Endodermal cell (in vitro differentiated cells): ENCODE measurements around the gene MAPK7. TPM values are rescaled to one million over a fixed set of nuclear protein-coding genes. Genes with fewer than 3 reads are reported as not detected.

Experiments used
- DNase-seq: peaks from one replicate; pipeline ENCODE4 v3.0.0-alpha.2; 2017
- H3K27ac ChIP-seq: 2 replicates; pipeline ENCODE4 v1.5.1; 2013; ENCODE audit warnings: mild to moderate bottlenecking, low read depth, low read length, moderate library complexity
- H3K27me3 ChIP-seq: 2 replicates; pipeline ENCODE4 v1.6.1; 2013; ENCODE audit warnings: mild to moderate bottlenecking, low read length, moderate library complexity; ENCODE audit not compliant: insufficient read depth, control insufficient read depth, poor library complexity, severe bottlenecking
- H3K36me3 ChIP-seq: 2 replicates; pipeline ENCODE4 v1.7.0; 2013; ENCODE audit warnings: mild to moderate bottlenecking, low read length, moderate library complexity; ENCODE audit not compliant: control insufficient read depth, insufficient read depth
- H3K4me1 ChIP-seq: one replicate; pipeline ENCODE4 v1.7.0; 2013; ENCODE audit warnings: low read length; ENCODE audit not compliant: control insufficient read depth, insufficient read depth
- H3K4me3 ChIP-seq: 2 replicates; pipeline ENCODE4 v1.5.1; 2013; ENCODE audit warnings: mild to moderate bottlenecking, low read length, moderate library complexity
- H3K9ac ChIP-seq: 2 replicates; pipeline ENCODE4 v1.6.1; 2013; ENCODE audit warnings: mild to moderate bottlenecking, low read length, moderate library complexity; ENCODE audit not compliant: poor library complexity, severe bottlenecking; ENCODE audit errors: extremely low read depth
- H3K9me3 ChIP-seq: 2 replicates; pipeline ENCODE4 v1.6.1; 2013; ENCODE audit warnings: mild to moderate bottlenecking, low read length, moderate library complexity; ENCODE audit not compliant: control insufficient read depth
- H3K27ac Mint-ChIP-seq: 2 replicates; pipeline ENCODE4 v1.8.0; 2020; ENCODE audit warnings: mixed read lengths
- H3K27me3 Mint-ChIP-seq: 2 replicates; pipeline ENCODE4 v1.8.0; 2021; ENCODE audit warnings: mild to moderate bottlenecking, mixed read lengths; ENCODE audit not compliant: insufficient read depth
- H3K36me3 Mint-ChIP-seq: 2 replicates; pipeline ENCODE4 v1.8.0; 2020; ENCODE audit warnings: low read depth, mixed read lengths
- H3K4me1 Mint-ChIP-seq: 2 replicates; pipeline ENCODE4 v1.8.0; 2020; ENCODE audit warnings: mixed read lengths
- H3K4me3 Mint-ChIP-seq: 2 replicates; pipeline ENCODE4 v1.8.0; 2020; ENCODE audit warnings: mild to moderate bottlenecking, moderate library complexity, mixed read lengths
- H3K9me3 Mint-ChIP-seq: 2 replicates; pipeline ENCODE4 v1.8.0; 2020; ENCODE audit warnings: mild to moderate bottlenecking, mixed read lengths
- WGBS, 2 experiments: methylation state at CpG; one replicate each; pipeline versions ENCODE4 v1.1.5 to v1.1.7; 2013; ENCODE audit warnings: missing lambda C conversion rate in 2 of 2, mixed read lengths in 1 of 2; ENCODE audit not compliant: insufficient coverage in 1 of 2, insufficient read length in 1 of 2; 5-methylcytosine and 5-hydroxymethylcytosine counted together
- total RNA-seq, 2 donors: library from RNA; stranded (reverse); fragmentation: NEBNext Ultra II Directional in 1 of 2; extraction: Animal tissue kit (Norgen Biotek cat#: 25700) in 1 of 2; gene quantifications; 2 replicates in 1 of 2; 3 replicates in 1 of 2; pipeline ENCODE4 v1.2.1, GENCODE V29; 2021
- TF ChIP-seq, protein P1 (sequence below): fragments of 200-600 bp; sonication (generic); conservative IDR thresholded peaks from 2 replicates; pipeline ENCODE4 v1.5.0; 2021; ENCODE audit warnings: antibody characterized with exemption, mild to moderate bottlenecking

The MAPK7 gene
- total RNA-seq, 2 donors from 2014 or later, result 33.3 to 53.4 TPM

- 85 to 100% methylated on average over 1 of the region's 1 CpG for WGBS, 2 experiments
- H3K36me3 Mint-ChIP-seq, result peaks cover 23% of the 10 kb centered on the region
- H3K27me3 Mint-ChIP-seq, result no peaks in the 10 kb centered on the region
- peaks cover 4% of the 10 kb centered on the region for H3K4me1 ChIP-seq
- H3K27me3 ChIP-seq, result no peaks in the 10 kb centered on the region
- H3K27ac ChIP-seq, result no peak overlapping the region
- DNase-seq, result no peak
- H3K36me3 ChIP-seq, result peaks cover 26% of the 10 kb centered on the region
- no peak overlapping the region for H3K4me3 Mint-ChIP-seq
- TF ChIP-seq, protein P1, sequence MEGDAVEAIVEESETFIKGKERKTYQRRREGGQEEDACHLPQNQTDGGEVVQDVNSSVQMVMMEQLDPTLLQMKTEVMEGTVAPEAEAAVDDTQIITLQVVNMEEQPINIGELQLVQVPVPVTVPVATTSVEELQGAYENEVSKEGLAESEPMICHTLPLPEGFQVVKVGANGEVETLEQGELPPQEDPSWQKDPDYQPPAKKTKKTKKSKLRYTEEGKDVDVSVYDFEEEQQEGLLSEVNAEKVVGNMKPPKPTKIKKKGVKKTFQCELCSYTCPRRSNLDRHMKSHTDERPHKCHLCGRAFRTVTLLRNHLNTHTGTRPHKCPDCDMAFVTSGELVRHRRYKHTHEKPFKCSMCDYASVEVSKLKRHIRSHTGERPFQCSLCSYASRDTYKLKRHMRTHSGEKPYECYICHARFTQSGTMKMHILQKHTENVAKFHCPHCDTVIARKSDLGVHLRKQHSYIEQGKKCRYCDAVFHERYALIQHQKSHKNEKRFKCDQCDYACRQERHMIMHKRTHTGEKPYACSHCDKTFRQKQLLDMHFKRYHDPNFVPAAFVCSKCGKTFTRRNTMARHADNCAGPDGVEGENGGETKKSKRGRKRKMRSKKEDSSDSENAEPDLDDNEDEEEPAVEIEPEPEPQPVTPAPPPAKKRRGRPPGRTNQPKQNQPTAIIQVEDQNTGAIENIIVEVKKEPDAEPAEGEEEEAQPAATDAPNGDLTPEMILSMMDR, result no peak
- peaks cover 20% of the 10 kb centered on the region for H3K4me1 Mint-ChIP-seq
- H3K9ac ChIP-seq, result no peak overlapping the region
- no peaks in the 10 kb centered on the region for H3K9me3 ChIP-seq
- H3K4me3 ChIP-seq, result no peak overlapping the region
- no peak overlapping the region for H3K27ac Mint-ChIP-seq
- no peaks in the 10 kb centered on the region for H3K9me3 Mint-ChIP-seq
Observed at GRCh38 chr17:19375732-19376131, 2.6 kb upstream of the MAPK7 start.

GRCh38 chr17:19376811-19377210 lies 1.5 kb upstream of the MAPK7 start:
- H3K9me3 ChIP-seq, result no peaks in the 10 kb centered on the region
- 80 to 88% methylated on average over 1 to 2 of the region's 2 CpGs for WGBS, 2 experiments
- Mint-ChIP-seq H3K27ac (peak overlapping the region; percentile 99), H3K9me3 (no peaks in the 10 kb centered on the region), H3K4me3 (peak overlapping the region; percentile 98), H3K4me1 (peaks cover 20% of the 10 kb centered on the region), H3K27me3 (no peaks in the 10 kb centered on the region), H3K36me3 (peaks cover 30% of the 10 kb centered on the region)
- H3K27me3 ChIP-seq, result no peaks in the 10 kb centered on the region
- peaks cover 36% of the 10 kb centered on the region for H3K36me3 ChIP-seq
- TF ChIP-seq, protein P1, result no peak
- H3K4me1 ChIP-seq, result peaks cover 6% of the 10 kb centered on the region
- peak; percentile 34 for DNase-seq
- peak overlapping the region; percentile 62 for H3K9ac ChIP-seq
- H3K4me3 ChIP-seq, result peak overlapping the region; percentile 97
- H3K27ac ChIP-seq, result no peak overlapping the region

- TF ChIP-seq, protein P1, result no peak
- Histone ChIP-seq H3K27ac (peak overlapping the region; percentile 94), H3K9me3 (no peaks in the 10 kb centered on the region), H3K27me3 (no peaks in the 10 kb centered on the region), H3K9ac (peak overlapping the region; percentile 62), H3K4me1 (peaks cover 9% of the 10 kb centered on the region), H3K4me3 (peak overlapping the region; percentile 97), H3K36me3 (peaks cover 46% of the 10 kb centered on the region)
- Mint-ChIP-seq H3K4me1 (peaks cover 22% of the 10 kb centered on the region), H3K27me3 (no peaks in the 10 kb centered on the region), H3K9me3 (no peaks in the 10 kb centered on the region), H3K4me3 (peak overlapping the region; percentile 98), H3K36me3 (peaks cover 37% of the 10 kb centered on the region), H3K27ac (peak overlapping the region; percentile 99)
- DNase-seq, result peak; percentile 100
- 0% methylated on average over 20 to 67 of the region's 67 CpGs for WGBS, 2 experiments
Observed at GRCh38 chr17:19377602-19378415, 489 bp upstream of the MAPK7 start.
